HG03442 (cell line): ENCODE data around the gene SORCS1.

ENCODE experiments used
- ATAC-seq: cut with Tn5 transposase; IDR thresholded peaks from one replicate; pipeline ENCODE4 v1.9.1; 2021; ENCODE audit warnings: mild to moderate bottlenecking, moderate library complexity; ENCODE audit not compliant: unreplicated experiment

The SORCS1 gene

DNA sequence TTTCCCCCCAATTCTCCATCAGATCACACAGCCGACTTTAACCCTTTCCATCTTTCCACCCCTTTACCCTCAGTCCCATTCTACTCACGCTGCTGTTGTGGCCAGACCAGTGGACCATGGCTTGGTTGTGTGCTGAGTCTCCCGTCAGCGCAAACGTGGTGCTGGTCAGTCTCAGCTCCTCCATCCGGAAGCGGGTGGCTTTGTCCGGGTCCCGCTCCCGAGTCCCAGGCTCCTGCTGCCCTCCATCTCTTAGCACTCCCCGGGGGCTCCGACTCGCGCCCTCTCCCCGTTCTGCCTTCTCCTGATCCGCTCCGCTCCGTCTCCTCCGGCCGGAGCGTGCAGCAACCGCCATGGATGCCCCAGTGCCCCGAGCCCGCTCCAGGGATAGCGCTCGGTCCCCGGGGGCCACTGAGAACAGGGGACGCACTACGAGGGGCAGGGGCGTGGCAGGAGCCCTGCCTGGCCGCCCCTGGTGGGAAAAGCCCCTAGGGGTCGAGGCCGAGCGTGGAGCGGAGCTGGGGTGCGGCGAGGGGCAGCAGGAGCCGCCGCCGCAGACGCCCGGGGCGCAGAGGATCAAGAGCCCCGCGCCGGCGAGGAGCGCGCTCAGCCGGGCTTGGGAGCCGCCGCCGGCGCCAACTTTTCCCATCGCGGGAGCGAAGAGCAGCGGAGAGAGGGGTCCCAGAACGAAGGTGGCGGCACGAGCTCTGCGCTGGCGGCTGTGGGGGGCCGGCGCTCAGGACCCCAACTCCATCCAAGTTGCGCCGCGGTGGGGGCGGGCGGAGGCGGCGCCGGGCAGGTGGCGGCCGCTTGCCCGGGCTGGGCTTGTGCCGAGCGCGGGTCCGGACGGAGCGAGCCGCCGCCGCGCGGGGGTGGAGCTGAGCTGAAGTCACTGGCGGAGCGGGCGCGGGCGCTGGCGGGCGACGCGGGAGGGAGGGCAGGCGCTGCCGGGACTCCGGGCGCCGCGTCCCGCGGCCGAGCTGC is at the start of gene SORCS1:
Gene SORCS1, minus strand, starts transcription at position 826 of the 981 bp plus-strand sequence.
- ATAC-seq: no peak

GRCh38 chr10:107214261-107214660 is 49.8 kb upstream of the SORCS1 start:
- no peak for ATAC-seq

GRCh38 chr10:107213861-107214260 is 49.4 kb upstream of the SORCS1 start:
- no peak for ATAC-seq

GRCh38 chr10:107206833-107207232 is 42.3 kb upstream of the SORCS1 start:
- ATAC-seq: no peak

DNA sequence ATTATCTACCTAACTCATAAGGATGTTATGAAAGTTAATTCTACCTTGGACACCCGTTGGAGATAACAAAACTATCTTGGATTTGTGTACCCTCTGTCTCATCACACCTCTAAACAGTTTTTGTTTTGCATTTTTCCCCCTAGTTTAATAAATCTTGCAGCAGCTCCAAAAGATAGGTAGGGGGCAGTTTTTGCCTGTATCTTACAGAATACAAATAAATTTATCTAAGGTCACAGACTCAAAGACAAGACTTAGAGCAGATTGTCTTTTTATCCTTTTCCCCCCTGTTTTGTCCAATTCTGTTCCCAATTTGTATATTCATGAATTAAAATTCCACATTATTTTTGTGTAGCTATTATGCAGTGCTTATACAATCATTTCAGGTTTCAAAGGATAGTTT is 5.0 kb upstream of the SORCS1 start:
- ATAC-seq: no peak

DNA sequence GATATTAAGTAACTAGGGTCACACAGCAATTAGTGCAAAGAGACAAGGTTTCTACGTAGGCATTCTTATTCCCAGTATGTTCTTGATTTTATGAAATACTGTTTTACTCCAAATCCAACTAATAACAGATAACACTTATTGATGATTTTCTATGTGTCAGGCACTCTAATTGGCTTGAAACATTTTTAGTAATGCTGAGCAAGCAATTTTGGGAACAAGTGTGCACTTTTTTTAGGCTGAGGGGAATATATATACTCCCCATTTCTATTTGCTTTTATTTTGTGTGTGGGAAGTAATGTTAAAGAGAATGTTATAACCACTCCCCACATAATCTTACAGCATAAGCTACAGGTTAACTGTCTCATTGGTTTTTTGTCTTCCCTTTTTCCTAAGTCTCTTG is 4.2 kb upstream of the SORCS1 start:
- ATAC-seq: no peak

DNA sequence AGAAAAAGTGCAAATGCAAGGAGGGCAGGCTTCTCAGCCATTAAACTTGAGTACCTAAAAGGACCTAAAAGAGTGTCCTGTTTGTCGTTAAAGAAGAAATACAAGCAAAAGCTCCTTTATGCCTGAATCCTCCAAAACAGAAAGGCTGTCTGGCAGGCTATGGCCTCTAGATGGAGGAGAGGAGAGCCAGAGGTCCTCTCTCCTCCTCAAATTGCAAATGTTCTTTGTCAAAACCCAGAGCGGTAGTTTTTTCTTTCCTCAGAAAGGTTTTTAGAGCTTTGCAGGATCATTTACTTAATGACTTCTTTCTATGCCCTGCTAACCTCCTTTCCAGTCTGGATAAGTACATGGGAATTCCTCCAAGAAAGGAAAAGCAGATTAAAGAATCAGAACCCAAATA is 1.9 kb upstream of the SORCS1 start:
- ATAC-seq: no peak

DNA sequence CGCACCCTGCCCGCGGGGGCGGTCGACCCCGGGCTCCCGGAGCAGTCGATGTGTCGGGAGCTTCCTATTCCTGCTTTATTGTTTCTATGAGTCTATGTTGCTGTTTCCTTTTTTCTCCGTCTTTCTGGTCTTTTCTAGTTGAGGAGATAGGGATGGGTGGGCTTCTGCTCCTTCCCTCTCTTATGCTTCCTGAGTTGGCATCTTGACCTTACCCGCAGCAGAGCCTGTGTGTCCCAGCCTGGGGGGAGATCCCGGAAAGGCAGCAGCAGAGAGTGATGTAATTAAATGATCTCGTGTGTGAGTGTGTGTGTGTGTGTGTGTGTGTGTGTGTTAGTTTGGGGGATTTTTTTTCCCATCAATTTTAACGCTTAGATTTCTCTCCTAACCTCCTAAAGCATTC is 486 bp upstream of the SORCS1 start:
- ATAC-seq: no peak

DNA sequence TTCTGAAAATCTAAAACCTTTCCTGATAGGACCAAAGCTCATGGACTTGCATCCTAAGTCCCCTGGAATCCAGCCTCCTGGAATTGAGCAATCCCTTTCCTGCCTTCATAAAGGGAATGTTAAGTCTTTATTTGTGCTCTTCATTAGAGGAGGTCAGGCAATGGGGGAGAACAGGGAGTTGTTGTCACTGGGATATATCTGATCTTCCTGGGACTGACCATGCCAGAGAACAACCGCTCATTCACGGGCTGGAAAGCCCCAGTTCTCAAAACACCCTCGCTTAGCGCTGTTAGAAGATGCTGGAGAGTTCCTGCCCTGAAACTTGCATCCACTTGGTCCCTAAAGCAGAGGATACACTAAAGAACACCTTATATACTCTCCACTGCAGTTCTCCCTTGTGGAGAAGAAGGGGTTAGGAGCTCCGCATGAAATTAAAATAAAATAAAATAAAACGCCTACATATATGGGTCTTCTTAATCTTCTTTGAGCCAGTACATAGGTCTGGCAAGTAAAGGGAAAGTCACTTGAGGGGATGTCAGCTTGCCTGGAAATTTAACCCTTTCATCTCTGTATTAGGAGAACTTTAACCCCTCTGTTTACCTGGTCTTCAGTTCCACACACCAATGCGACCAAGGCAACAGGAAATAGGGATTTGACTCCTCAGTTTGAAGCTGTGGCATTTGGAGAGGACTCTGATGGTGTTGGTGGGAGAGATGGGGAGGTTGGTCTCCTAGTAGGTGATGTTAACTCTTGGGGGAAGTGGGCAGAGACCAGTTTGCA is 1.2 kb downstream of the SORCS1 start:
- no peak for ATAC-seq

- ATAC-seq: no peak
These were observed 3.6 kb downstream of the SORCS1 start for GRCh38 chr10:107160866-107161265.

DNA sequence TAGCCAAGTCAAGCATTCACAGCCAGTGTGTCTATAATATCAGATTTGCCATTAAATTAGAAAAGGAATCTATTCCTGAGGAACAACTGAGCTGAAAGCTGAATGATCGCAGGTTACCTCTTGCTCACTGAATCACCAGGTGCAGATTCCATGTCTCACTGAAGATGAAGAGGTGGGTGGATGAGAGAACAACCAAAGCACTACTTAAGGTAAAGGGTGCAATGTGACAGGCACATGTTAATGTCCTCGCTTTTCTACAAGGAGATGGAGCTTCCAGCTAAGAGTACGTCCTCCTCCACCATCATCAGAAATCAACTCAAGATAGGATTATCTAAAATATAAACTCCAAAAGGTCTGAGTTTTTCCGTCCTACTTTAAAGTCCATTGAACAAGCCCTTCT is 4.6 kb downstream of the SORCS1 start:
- no peak for ATAC-seq

GRCh38 chr10:107157071-107157470 is 7.4 kb downstream of the SORCS1 start:
- ATAC-seq: no peak

GRCh38 chr10:107152087-107152486 is 12.4 kb downstream of the SORCS1 start:
- no peak for ATAC-seq

DNA sequence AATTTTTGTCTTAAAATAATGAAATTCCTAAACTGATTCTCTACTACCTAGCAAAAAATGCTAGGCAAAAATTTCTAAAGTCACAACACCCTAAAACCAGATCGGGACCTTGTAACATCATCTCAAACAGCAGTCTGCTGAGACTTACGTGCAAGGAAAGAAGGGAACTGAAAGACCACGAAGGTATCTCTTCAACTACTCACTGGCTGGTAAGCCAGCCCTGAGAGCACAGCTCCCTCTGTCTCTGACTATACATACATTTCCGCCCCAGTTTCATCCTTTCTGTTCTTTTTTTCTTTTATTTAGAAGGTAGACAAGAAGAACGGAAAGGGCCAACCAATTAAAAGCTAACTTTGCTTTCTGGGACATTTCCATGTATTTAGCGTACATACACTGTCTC is 15.6 kb downstream of the SORCS1 start:
- no peak for ATAC-seq

GRCh38 chr10:107144490-107144889 is 20.0 kb downstream of the SORCS1 start:
- no peak for ATAC-seq

DNA sequence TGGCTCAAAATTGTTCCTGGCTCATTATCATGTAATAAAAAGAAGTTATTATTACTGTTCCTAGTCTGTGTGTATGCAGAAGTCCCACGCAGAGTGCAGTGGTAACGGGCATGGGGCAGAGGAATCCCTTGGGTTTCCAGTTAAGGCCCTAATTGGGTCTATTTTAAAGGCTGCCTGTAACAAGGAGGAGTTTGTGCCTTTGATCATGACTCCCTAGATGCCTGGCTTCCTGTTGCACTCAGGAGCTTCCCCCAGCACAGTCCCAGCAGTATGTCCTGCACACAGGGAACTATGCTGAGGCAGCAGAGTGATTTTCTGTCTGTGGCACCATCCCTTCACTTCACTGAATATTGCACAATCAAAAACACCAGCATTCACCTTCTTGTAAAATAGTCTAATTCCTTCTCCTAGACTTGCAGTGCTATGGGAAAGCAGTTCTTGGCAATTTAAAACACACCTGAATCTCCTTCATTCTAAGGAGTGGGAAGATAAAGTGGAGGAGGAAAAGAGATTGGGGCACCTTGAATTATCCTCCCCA is 22.9 kb downstream of the SORCS1 start:
- no peak for ATAC-seq

DNA sequence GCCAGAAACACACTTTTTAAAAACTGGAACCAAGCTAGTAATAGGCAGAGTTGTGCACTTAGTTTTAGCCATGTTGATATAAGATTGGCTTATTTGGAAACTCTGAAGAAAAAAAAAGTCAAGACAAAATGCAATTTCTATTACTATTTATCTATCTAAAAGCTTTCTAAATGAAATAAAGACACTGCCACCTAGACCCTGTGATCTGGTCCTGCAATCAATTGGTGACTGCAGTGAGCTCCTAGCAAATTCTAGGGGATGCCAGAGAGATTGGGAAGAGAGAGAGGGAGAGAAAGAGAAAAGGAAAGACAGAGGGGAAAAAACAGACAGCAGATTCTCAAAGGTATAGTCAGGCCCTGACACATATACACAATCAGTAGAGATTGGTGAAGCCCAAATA is 25.3 kb downstream of the SORCS1 start:
- ATAC-seq: no peak

DNA sequence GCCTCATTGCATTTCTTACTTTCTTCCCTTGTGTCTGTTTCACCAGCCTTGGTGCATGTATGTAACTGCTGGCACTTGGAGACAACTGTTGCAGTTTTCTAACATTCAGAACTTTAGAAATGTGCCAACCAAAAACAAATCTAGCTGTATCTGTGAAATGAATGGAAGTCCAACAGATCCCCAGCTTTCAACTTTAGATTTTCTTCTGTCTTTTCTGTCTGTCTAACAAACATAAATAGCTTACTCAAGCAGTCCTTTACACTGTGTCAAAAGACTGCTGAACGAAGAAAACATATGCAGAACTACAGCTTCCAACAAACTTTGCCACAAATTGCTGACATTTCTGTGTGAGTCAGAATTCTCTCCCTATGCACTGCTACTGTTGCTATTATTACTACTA is 30.9 kb downstream of the SORCS1 start:
- no peak for ATAC-seq

- no peak for ATAC-seq
These were observed 35.5 kb downstream of the SORCS1 start for GRCh38 chr10:107129000-107129399.

DNA sequence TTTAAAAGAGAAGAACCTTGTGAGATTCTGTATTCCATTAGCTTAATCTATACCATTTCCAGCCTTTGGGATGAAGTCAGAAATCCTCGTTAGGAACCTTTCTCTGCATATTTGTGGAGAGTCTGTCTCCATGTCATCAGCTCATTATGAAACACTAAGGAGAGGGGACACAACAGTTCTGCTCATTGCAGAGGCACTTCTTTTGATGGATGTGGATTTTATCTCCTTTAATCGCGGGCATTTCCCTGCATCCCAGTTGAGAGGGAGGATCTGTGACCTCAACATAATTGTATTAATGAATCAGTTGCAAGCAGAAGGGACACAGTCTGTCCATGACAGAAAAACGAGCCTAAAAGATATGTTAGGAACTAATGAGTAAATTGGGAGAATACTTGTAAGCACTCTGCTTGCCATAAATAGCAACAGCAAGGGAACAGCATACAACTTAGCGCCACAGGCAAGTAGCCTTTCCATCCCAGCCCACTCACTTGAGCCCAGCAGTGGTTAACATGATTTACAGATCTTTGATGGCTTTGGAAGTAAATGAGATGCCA is 37.9 kb downstream of the SORCS1 start:
- no peak for ATAC-seq

GRCh38 chr10:107122703-107123102 is 41.8 kb downstream of the SORCS1 start:
- ATAC-seq: no peak
